Panc1 (cell line): ENCODE measurements around the gene LETMD1. TPM values are rescaled to one million over a fixed set of nuclear protein-coding genes. Genes with fewer than 3 reads are reported as not detected.

ENCODE experiments used
- ATAC-seq: fragments of 200-7000 bp; cut with Tn5 transposase; 2 replicates; pipeline ENCODE4 v1.9.1; 2020; ENCODE audit warnings: mild to moderate bottlenecking, moderate library complexity
- BruUV-seq: library from RNA; stranded (reverse); fragments of 400-500 nt; replicated peaks from 2 replicates; lab custom pipeline; 2021; lab: Mats Ljungman, UMichigan
- CTCF ChIA-PET: fragments of 300-600 bp; sonication (Branson Sonifier 250); formaldehyde crosslinking; loops from one replicate; lab custom pipeline; 2022; ENCODE audit warnings: antibody characterized with exemption; lab: Charles Lee
- POLR2A ChIA-PET: fragments of 300-600 bp; sonication (Branson Sonifier 250); formaldehyde crosslinking; loops from one replicate; lab custom pipeline; 2022; ENCODE audit warnings: antibody characterized with exemption; lab: Charles Lee
- DNase-seq: peaks from one replicate; pipeline ENCODE4 v3.0.0-alpha.2; 2010; ENCODE audit warnings: low read depth, low spot score
- H3K27ac ChIP-seq: 2 replicates; pipeline ENCODE4 v1.5.1; 2011; ENCODE audit warnings: mild to moderate bottlenecking, low read length, inconsistent platforms
- H3K27me3 ChIP-seq: fragments of 200-500 bp; sonication (Bioruptor generic); 2 replicates; pipeline ENCODE4 v1.6.0; 2014; ENCODE audit warnings: low read length, inconsistent platforms; ENCODE audit not compliant: control insufficient read depth, insufficient read depth
- H3K36me3 ChIP-seq: fragments of 200-500 bp; sonication (Bioruptor generic); 2 replicates; pipeline ENCODE4 v1.5.1; 2014; ENCODE audit warnings: inconsistent platforms, mild to moderate bottlenecking, low read length, moderate library complexity; ENCODE audit not compliant: control insufficient read depth, insufficient read depth
- H3K4me1 ChIP-seq: 2 replicates; pipeline ENCODE4 v1.5.1; 2011; ENCODE audit warnings: inconsistent platforms, mild to moderate bottlenecking, low read length, moderate library complexity; ENCODE audit not compliant: control insufficient read depth, insufficient read depth
- H3K4me3 ChIP-seq, 2 experiments: 2 replicates each; pipeline ENCODE4 v1.5.1; 2011 to 2012; ENCODE audit warnings: low read depth in 2 of 2, low read length in 2 of 2, mild to moderate bottlenecking in 2 of 2, inconsistent platforms in 1 of 2, moderate library complexity in 1 of 2
- H3K9me3 ChIP-seq: fragments of 200-500 bp; sonication (Bioruptor generic); 2 replicates; pipeline ENCODE4 v1.5.1; 2014; ENCODE audit warnings: low read depth, mild to moderate bottlenecking, inconsistent platforms, low read length, moderate library complexity; ENCODE audit not compliant: control insufficient read depth, insufficient read depth
- CTCF ChIP-seq: fragments of 450-650 bp; IDR thresholded peaks from 2 replicates; pipeline ENCODE4 v1.5.1; 2017; ENCODE audit warnings: mild to moderate bottlenecking
- POLR2AphosphoS5 ChIP-seq: IDR thresholded peaks from 2 replicates; pipeline ENCODE4 v1.6.1; 2012; ENCODE audit warnings: mild to moderate bottlenecking, low read depth, low read length, moderate library complexity
- REST ChIP-seq, 2 experiments: IDR thresholded peaks; 2 replicates each; pipeline ENCODE4 v1.6.1; 2011 to 2012; ENCODE audit warnings: low read depth in 2 of 2, control low read depth in 1 of 2, low read length in 1 of 2, mild to moderate bottlenecking in 1 of 2, moderate library complexity in 1 of 2; ENCODE audit not compliant: insufficient read depth in 1 of 2
- SIN3A ChIP-seq: IDR thresholded peaks from 2 replicates; pipeline ENCODE4 v1.6.1; 2012; ENCODE audit warnings: low read depth, mild to moderate bottlenecking, low read length, moderate library complexity, borderline replicate concordance; ENCODE audit not compliant: insufficient read depth
- TCF7L2 ChIP-seq: IDR thresholded peaks from 2 replicates; pipeline ENCODE4 v1.6.1; 2011; ENCODE audit warnings: mild to moderate bottlenecking, low read depth, low read length, inconsistent platforms
- in situ Hi-C: cut with HindIII; loops from 2 replicates; pipeline ENCODE4 v1.10.0; 2016; ENCODE audit warnings: low sequenced_read_pairs, low pct_unique_long_range_greater_than_20kb
- intact Hi-C: fragments of 100-400 bp; cut with micrococcal nuclease; formaldehyde crosslinking; loops from one replicate; pipeline ENCODE4 v1.10.0; 2022; ENCODE audit not compliant: unreplicated experiment
- total RNA-seq: library from RNA; stranded (reverse); gene quantifications from one replicate; pipeline ENCODE4 v1.2.1, GENCODE V29; 2021; ENCODE audit not compliant: unreplicated experiment

Gene LETMD1
- total RNA-seq, 1 experiment from 2014 or later: 47.9 TPM

GRCh38 chr12:51036279-51036678 is 11.8 kb upstream of the LETMD1 start:
- no peaks in the 10 kb centered on the region for H3K36me3 ChIP-seq
- no peaks in the 10 kb centered on the region for H3K9me3 ChIP-seq
- no TSS peak for BruUV-seq
- DNase-seq (no peak), ATAC-seq (no peak)
- no peak overlapping the region for H3K27ac ChIP-seq
- H3K4me1 ChIP-seq: peaks cover 3% of the 10 kb centered on the region; the same call in 1 of the 2 replicates
- no peak overlapping the region for H3K4me3 ChIP-seq
- CTCF ChIA-PET: interaction anchor here (0.6 kb wide), 2 partner anchors 28 to 213 kb away, joined by 3 to 5 read pairs; no protein-coding TSS in a partner anchor
- intact Hi-C loops (no loop called here), in situ Hi-C loops (no loop called here)
- no peaks in the 10 kb centered on the region for H3K27me3 ChIP-seq
- POLR2A ChIA-PET: no interaction called here
- no peak for TF ChIP-seq TCF7L2
- TF ChIP-seq REST (IDR thresholded peaks at IDR 0.05; ENCODE audit: insufficient read depth in 1 of 2, low read depth in 2 of 2, low read length in 1 of 2): no peak
- no peak for TF ChIP-seq SIN3A
- no peak for TF ChIP-seq CTCF
- no peak for TF ChIP-seq POLR2AphosphoS5

- no peaks in the 10 kb centered on the region for H3K9me3 ChIP-seq
- in situ Hi-C loops (no loop called here), intact Hi-C loops (no loop called here)
- peaks cover 11% of the 10 kb centered on the region for H3K4me1 ChIP-seq
- ATAC-seq (no peak), DNase-seq (no peak)
- POLR2A ChIA-PET: no interaction called here
- peak overlapping the region; percentile 75 to 100 for H3K4me3 ChIP-seq
- TSS peak; percentile 80 for BruUV-seq
- CTCF ChIA-PET: no interaction called here
- peaks cover 2% of the 10 kb centered on the region for H3K36me3 ChIP-seq
- no peaks in the 10 kb centered on the region for H3K27me3 ChIP-seq
- TF ChIP-seq REST (IDR thresholded peaks at IDR 0.05; ENCODE audit: insufficient read depth in 1 of 2, low read depth in 2 of 2, low read length in 1 of 2): no peak
- H3K27ac ChIP-seq: peak overlapping the region; percentile 97
These were observed 629 bp downstream of the LETMD1 start for GRCh38 chr12:51048661-51049251.
